Measurements from ENCODE around the gene PLXDC1. TPM values are rescaled to one million over a fixed set of nuclear protein-coding genes. Genes with fewer than 3 reads are reported as not detected.

The PLXDC1 gene
- total RNA-seq, 4 donors from 2014 or later = 6.5 to 21.6 (median 9.1) TPM

- DNase-seq (ENCODE audit: low spot score) (no peak), ATAC-seq (ENCODE audit: low FRiP score) (no peak)
- TF ChIP-seq CTCF (IDR thresholded peaks at IDR 0.05) = no peak
Observed at GRCh38 chr17:39147221-39148185, 3.9 kb downstream of the PLXDC1 start.

GRCh38 chr17:39146273-39146672 is 5.2 kb downstream of the PLXDC1 start:
- no peak for ATAC-seq (ENCODE audit: low FRiP score)
- no peak for TF ChIP-seq CTCF (IDR thresholded peaks at IDR 0.05)
- DNase-seq (ENCODE audit: low spot score) = no peak

GRCh38 chr17:39145143-39145542 is 6.3 kb downstream of the PLXDC1 start:
- TF ChIP-seq CTCF (IDR thresholded peaks at IDR 0.05) = no peak
- ATAC-seq (ENCODE audit: low FRiP score) (no peak), DNase-seq (ENCODE audit: low spot score) (no peak)

- no peak for TF ChIP-seq CTCF (IDR thresholded peaks at IDR 0.05)
- ATAC-seq (ENCODE audit: low FRiP score) (peak; percentile 64), DNase-seq (ENCODE audit: low spot score) (peak; percentile 52)
Observed at GRCh38 chr17:39144416-39144840, 7.0 kb downstream of the PLXDC1 start.

DNA sequence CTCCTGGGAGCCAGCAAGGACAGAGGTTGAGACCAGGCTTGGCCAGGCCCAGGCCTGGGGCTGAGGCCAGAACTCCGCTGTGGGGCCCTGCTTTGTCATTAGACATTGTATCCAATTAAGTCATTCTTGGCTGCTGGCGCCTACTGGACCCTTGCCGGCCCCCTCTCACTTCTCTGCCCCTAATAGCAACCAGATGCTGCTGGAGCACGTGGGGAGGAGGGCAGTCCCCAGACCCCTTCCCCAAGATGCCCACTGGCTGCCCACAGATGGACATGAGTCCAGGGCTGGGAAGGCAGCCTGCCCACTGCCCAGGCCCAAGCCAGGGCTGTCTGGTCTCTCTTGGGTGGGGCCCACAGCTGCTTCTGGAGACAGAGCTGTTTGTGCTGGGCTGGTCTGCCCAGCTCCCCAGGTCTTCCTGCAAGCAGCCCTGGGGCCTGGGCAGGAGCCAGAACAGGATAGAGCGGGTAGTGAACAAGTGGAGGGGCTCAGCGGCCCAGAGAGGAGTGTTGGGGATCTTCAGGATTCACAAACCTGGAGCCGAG is 7.8 kb downstream of the PLXDC1 start:
- DNase-seq (ENCODE audit: low spot score) (no peak), ATAC-seq (ENCODE audit: low FRiP score) (no peak)
- no peak for TF ChIP-seq CTCF (IDR thresholded peaks at IDR 0.05)

GRCh38 chr17:39141915-39142664 is 9.3 kb downstream of the PLXDC1 start:
- TF ChIP-seq CTCF (IDR thresholded peaks at IDR 0.05) = no peak
- DNase-seq (ENCODE audit: low spot score) = no peak
- no peak for ATAC-seq (ENCODE audit: low FRiP score)

Data from omental fat pad (tissue), 4 donors.